ENCODE results near the gene CPD.

- TF ChIP-seq CTCF (optimal IDR thresholded peaks at IDR 0.05 in 1 of 3, IDR thresholded peaks at IDR 0.05 in 1 of 3, conservative IDR thresholded peaks at IDR 0.05 in 1 of 3; ENCODE audit: extremely low read depth in 1 of 3, insufficient read depth in 2 of 3, low read length in 3 of 3) = no peak
- TF ChIP-seq EZH2 (IDR thresholded peaks at IDR 0.05; ENCODE audit: low read length) = no peak
Measured at GRCh38 chr17:30366536-30366935, 12.2 kb upstream of the CPD start.

Measured in keratinocyte (primary cell).